ENCODE results near the gene TMEM130. TPM values are rescaled to one million over a fixed set of nuclear protein-coding genes. Genes with fewer than 3 reads are reported as not detected.
A peak's percentile ranks its signal among the peaks of the same experiment; 100 is the strongest.
"Not testable (repeated sequence)": the region's sequence is repeated elsewhere in the genome, so short reads cannot be mapped to it uniquely, and the experiment has no call there.

The TMEM130 gene
- total RNA-seq, 1 donor from 2014 or later, result 0.48 TPM

DNA sequence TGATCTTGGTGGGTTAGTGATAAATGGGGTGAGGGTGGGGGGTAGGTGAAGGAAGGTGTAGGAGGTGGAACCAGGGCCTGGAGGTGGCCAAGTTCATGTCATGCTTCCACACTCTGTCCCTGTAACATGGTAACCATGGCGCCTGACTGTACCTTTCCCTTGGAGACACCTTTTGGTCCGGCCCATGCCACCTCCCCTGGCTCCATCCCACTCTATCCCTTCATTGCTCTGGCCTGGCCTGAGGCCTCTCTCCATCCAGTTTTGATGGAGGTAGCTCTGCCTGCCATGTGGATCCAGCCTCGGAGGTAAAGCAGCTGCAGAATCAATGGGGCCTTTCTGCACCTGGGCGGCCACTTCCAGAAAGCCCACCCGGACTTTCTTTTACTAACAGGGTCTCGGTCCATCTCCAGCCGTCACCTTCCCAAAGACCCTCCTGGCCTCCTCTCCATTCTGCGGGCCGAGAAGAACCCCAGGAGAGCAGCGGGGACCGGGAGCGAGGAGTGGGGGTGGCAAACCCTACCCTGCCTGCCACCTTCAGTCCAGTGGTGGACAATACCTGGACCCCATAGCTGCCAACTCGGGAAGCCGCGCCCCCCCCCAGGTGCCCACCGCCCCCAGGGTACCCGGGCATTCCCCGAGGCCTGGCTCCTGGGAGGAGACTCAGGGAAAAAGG is 8.0 kb upstream of the TMEM130 start:
- DNase-seq (ENCODE audit: low spot score), result peak; percentile 9

DNA sequence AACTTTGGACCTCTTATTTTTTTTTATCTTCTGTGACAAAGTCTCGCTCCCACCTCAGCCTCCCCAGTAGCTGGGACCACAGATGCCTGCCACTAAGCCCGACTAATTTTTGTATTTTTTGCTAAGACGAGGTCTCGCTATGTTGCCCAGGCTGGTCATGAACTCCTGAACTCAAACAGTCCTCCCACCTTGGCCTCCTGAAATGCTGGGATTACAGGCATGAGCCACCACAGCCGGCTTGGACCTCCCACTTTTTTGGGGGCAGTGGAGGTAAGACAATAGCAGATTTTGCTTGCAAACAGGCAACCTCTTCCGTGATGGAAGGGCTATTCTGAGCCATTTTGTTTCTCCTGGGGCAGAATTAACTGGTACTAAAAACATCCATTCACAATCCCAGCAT is 7.3 kb upstream of the TMEM130 start:
- no peak for DNase-seq (ENCODE audit: low spot score)

DNA sequence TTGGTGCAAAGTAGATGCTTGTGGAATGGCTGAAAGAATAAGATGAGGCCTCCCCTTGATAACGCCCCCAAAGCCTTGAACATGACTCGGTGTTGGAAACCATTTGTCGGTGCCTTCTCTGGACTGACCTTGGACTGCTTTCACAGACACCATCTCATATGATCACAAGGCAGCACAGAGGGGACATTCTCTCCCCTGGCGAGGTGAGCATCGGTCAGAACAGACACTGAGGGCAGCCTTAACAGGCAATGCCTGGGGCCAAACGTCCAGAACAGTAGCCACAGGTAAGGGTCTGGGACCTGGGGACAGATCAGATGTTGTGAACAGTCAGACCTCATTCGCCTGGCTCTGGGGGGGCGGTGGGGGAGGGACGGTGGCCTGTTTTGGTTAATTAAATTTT is 5.7 kb upstream of the TMEM130 start:
- no peak for DNase-seq (ENCODE audit: low spot score)

DNA sequence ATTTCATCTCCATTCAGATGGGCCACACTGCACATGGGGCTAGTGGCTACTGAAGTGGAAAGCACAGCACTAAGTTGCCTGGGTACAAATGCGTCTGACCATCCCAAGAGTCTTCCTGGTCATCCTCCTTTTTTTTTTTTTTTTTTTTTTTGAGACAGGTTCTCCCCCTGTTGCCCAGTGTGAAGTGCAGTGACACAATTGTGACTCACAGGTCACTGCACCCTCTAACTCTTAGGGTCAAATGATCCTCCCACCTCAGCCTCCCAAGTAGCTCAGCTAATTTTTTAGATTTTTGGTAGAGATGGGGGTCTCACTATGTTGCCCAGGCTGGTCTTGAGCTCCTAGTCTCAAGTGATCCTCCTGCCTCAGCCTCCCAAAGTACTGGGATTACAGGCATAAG is 5.1 kb upstream of the TMEM130 start:
- no peak for DNase-seq (ENCODE audit: low spot score)

DNA sequence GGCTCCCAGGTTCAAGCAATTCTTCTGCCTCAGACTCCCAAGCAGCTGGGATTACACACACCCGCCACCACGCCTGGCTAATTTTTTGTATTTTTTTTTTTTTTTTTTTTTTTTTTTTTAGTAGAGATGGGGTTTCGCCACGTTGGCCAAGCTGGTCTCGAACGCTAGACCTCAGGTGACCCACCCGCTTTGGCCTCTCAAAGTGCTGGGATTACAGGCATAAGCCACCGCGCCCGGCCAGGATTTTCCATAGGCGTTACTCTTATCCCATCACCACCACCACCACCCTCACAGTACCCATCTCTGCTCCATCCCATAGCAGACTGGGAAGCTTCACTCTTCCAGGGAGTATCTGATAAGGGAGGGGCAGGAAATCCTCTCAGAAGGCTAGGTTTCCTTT is 3.8 kb upstream of the TMEM130 start:
- DNase-seq (ENCODE audit: low spot score), result not testable (repeated sequence)

DNA sequence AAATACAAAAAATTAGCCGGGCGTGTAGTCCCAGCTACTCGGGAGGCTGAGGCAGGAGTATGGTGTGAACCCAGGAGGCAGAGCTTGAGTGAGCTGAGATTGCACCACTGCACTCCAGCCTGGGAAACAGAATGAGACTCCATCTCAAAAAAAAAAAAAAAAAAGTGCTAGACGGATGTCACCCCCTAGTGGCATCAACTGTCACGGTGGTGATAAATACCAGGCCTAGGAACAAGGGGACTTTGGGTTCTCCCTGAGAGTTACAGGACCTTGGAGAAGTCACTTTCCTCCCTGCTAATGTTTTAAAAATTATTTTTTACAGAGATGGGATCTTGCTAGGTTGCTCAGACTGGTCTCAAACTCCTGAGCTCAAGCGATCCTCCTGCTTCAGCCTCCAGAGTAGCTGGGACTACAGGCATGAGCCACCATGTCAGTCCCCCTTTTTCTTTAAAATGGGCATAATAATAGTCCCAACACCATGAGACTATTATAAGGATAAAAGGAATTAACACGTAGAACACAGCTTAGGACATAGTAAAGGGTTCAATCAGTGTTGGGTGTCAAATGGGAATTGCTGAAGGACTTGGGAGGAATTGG is 2.6 kb upstream of the TMEM130 start:
- DNase-seq (ENCODE audit: low spot score), result no peak

DNA sequence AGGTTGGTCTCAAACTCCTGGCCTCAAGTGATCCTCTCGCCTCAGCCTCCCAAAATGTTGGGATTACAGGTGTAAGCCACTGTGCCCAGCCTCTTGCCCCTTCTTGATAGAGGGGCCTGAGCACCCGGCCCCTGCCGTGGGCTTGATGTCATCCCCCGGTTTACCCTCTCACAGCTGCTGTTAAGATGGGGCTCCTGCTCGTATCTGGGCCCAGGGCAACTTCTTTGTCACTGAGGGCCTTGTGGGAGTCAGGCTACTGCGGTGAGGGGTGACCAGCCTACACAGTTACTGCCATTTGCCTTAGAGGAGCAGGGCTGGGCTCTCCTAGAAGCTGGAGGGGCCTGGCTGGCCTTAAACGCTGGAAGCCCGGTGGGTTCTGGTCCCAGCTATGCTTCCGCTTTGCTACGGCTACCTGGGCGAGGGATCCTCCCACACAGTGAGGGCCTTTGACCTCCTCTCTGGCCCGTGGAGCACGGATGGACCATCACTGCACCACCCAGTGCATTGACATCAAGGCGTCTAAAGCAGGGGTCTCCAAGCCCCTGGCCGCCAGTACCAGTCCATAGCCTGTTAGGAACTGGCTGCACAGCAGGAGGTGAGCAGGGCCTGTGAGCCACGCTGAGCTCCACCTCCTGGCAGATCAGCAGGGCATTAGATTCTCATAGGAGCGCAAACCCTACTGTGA is 1.1 kb upstream of the TMEM130 start:
- DNase-seq (ENCODE audit: low spot score), result no peak

DNA sequence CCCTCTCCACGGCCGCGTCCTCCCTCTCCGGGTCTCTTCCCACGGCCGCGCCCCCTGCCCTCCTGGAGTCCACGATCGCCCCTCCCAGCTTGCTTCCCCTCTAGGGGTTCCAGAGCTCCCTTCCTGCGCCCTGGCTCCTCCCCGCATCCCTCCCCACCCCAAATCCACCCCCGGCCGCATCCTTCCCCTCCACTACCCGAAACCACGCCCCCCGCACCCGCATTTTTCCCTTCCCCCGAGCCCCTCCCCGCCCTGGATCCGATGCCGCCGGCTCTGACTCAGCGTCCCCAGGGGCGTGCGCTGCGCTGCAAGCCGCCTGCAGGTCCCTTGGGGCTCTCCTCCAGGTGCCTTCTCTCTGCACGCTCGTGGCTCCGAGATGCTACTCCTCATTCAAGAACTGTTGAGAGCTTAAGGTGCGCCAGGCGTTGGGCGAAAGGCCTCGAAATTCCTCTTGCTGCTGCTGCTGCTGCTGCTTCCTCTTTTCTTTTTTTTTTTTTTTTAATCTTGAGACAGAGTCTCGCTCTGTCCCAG is 372 bp upstream of the TMEM130 start:
- peak; percentile 75 for DNase-seq (ENCODE audit: low spot score)

DNA sequence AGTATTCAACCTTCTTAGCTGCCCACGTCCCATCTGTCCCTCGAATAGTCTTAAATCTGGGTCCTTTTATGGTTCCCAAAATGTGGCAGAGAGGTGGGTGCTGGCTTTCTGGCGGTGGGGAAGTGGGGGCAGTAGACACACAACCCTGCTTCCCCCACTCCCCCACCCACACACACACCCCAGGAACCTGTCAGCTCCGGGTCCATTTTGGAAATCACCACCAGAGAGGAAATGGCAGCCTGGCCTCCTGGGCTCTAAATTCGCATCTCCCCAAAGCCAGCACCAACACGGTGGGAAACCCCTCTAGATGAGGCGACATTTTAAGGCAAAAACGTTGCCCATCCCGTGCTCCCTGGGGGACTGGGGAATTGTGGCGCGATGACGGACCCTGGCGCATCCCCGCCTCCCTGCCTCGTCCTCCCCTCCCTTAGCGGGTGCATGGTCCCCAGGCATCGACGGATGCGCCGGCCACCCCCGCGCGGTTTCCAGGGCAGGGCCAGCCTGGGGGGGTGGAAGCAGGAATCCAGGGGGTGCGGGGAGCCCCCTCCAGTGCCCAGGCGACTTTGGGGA is 702 bp downstream of the TMEM130 start:
- DNase-seq (ENCODE audit: low spot score), result no peak

DNA sequence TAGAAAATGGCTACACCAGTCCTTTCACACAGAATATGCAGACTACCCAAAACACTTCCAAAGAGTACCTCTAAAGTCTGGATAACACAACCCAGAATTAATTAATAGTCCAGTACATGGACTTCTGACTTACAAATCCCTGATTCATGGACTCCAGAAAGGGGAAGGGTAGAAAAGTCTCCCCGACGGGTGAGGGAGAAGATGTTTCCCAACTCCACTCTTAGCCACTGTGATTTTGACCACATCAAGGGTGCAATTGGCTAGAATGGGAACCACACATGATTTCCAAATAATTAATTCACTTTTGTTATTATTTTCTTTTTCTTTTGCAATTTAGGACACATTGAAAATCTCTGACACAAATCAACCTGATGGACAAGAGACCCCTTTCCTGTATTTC is 1.4 kb downstream of the TMEM130 start:
- DNase-seq (ENCODE audit: low spot score), result no peak

DNA sequence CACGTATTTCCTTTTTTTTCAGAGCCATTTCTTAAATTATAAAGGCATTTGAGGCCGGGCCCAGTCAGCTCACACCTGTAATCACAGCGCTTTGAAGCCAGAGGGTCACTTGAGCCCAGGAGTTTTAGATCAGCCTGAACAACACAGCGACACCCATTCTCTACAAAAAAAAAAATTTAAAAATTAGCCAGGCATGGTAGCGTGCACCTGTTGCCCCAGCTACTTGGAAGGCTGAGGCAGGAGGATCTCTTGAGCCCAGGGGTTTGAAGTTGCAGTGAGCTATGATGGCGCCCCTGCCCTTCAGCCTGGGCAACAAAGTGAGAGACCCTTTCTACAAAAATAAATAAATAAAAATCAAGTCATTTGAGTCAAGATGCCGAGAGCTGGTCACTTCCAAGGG is 3.0 kb downstream of the TMEM130 start:
- DNase-seq (ENCODE audit: low spot score), result no peak

DNA sequence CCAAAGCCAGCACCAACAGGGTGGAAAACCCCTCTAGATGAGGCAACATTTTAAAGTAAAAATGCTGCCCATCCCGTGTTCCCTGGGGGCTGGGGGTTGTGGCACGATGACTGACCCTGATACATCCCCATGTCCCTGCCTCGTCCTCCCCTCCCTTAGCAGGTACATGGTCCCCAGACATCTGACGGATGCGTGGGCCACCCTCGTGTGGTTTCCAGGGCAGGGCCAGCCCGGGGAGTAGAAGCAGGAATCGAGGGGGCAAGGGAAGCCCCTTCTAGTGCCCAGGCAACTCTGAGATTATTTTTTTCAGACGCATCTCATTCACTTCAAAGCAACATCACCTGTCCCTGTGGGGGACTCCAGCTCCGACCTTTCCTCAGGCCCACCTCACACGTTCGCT is 3.5 kb downstream of the TMEM130 start:
- no peak for DNase-seq (ENCODE audit: low spot score)

DNA sequence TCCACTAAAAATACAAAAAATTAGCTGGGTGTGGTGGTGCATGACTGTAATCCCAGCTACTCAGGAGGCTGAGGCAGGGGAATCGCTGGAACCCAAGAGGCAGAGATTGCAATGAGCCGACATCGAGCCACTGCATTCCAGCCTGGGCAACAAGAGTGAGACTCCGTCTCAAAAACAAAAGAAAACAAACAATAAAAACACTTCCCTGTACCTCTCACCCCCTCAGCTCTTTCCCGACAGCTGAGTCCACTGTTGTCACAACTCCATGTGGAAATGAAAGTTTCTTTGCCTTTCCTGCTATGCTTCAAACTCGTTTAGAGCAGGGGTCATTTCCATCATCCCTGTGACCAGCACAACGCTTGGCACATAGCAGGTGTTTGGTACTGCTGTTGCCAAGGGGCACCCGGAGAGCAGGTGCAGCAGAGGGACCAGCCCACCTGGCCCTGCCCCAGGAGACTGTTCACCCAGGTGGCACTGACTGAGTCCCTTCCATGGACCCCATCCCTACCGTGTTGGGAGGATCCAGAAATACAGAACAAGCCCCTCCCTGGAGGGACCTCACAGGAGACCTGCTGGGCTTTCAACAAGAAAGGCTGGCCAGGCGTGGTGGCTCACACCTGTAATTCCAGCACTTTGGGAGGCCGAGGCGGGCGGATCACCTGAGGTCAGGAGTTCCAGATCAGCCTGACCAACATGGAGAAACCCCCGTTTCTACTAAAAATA is 4.9 kb downstream of the TMEM130 start:
- DNase-seq (ENCODE audit: low spot score), result no peak

DNA sequence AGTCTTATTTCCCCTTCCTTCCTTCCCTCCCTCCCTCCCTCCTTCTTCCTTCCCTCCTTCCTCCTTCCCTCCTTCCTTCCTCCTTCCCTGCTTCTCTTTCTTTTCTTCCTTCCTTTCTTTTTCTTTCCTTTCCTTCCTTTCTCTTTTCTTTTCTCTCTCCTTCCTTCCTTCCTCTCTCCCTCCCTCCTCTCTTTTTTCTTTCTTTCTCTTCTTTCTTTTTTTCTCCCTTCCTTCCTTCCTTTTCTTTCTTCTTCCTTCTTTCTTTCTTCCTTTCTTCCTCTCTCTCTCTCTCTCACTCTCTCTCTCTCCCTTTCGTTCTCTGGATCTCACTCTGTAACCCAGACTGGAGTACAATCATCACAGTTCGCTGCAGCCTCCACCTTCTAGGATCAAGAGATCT is 6.2 kb downstream of the TMEM130 start:
- no peak for DNase-seq (ENCODE audit: low spot score)

DNA sequence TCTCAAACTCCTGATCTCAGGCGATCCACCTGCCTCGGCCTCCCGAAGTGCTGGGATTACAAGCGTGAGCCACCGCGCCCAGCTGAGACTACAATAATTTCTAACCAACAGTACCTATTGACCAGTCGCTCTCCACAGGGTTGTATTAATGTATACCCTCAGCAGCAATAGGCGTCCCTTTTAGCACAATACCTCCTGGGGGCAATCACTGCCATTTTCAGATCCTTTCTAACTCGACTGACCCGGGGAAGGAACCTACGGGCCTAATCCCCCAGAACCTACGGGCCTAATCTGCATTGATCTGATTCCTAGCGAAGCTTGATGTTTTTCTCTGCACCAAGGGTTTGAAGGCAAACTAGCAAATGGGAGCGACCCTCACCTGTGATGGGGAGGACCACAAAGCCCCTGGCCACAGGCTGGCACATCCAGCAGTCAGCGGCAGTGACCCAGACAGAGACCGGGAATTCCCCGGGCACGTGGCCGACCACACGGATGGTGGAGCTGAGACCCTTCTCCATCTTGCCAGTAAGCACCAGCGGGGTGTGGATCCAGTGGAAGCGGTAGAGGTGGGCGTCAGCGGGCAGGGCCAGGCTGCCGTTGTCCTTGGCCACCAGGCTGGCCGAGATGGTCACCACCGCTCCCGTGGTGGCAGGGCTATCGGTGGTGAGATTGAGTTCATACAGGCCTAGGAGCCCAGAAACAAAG is 6.9 kb downstream of the TMEM130 start:
- no peak for DNase-seq (ENCODE audit: low spot score)

DNA sequence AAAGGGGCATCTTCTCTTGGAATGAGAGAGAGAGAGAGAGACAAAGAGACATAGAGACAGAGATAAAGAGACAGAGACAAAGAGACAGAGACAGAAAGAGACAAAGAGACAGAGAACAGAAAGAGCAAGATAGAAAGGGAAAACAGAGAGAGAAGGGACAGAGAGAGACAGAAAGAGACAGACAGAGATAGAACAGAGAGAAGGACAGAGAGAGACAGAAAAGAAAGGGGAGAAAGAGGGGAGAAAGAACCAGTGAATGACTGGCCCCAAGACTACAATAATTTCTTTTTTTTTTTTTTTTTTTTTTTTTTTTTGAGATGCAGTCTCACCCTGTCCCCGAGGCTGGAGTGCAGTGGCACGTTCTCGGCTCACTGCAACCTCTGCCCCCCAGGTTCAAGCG is 7.6 kb downstream of the TMEM130 start:
- no peak for DNase-seq (ENCODE audit: low spot score)

DNA sequence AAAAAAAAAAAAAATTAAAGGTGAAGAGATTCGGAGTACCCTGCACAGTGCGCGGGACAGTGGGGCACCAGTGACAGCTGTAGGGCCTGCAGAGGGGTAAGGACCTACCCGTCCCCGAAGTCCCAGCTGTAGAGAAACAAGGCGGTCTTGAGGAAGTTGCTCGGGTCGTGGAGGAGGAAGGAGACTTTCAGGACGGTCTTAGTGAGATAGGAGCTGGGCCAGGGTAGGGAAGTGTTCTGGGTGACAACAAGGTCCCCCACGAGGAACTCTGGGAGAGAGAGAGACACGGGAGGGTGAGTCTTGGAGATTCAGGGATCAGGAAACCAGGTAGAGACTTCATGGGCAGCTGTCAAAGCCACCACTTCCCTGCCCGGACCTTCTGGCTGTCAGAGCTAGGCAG is 9.7 kb downstream of the TMEM130 start:
- no peak for DNase-seq (ENCODE audit: low spot score)

DNA sequence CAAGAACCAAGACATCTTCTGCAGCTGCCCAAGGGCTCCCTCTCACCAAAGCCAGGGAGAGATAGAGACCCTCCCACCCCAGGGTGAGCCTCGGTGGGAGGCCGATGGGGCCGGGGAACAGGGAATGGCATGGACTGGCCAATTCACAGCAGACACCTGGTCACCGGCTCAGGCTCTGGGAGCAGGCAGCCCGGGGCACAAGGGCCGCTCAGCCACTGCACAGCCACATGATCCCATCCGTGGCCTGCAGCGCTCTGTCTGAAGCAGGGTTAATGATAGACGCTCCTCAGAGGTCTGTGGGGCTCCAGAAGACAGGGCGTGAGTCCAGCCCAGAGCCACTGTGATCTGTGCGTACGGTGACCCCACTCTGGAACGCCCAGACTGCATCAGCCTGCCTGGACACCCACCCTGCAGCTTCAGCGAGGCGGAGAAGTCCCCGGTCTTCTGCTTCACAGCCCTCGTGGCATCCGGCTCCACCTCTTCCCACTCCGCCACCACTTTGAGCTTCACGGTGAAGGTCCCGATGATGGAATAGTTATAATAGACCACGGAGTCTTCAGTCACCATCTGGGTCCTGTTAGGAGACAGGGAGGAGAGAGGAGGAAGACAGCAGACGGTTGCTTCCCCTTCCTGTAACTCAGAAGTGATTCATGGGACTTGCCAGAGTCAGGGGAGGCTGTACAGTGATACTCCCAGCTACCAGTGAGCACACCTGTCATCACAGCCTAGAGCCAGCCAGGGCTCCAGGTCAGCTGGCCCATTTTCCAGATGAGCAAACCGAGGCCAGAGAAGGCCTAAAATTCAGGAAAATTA is 14.0 kb downstream of the TMEM130 start:
- DNase-seq (ENCODE audit: low spot score), result no peak

DNA sequence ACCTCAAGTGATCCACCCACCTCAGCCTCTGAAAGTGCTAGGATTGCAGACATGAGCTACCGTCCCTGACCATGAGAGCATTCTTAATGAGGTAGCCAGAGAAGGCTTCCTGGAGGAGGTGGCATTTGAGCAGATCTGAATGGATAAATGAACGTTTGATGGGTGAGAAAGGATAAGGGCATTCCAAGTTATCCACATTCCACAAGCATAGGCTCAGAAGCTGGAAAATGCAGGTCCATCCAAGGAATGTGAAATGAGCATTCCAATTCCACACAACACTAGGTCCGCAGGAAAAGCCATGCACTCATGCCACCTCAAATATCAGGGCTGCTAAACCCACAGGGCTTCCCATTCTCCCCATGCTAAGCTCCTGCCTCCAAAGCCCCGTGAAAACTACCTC is 17.0 kb downstream of the TMEM130 start:
- DNase-seq (ENCODE audit: low spot score), result no peak

DNA sequence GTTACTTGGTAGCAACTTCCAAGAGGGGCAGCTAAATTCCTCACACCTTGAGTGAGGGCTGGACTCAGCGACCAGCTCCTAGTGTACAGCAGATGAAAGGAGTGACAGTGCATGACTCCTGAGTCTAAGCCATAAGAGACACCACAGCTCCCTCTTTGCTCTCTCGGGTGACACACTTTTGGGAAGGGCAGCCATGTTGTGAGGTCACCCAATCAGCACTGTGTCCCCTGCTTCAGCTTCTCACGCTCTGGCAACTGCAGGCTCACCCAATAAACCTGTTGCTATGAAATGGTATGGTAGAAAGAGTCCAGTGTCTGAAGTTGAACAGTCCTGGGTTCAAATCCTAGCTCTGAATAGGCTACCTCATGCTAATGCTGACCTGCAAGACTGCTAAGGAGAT is 20.9 kb downstream of the TMEM130 start:
- DNase-seq (ENCODE audit: low spot score), result no peak

Measured in umbilical cord (tissue), 2 donors.